GM18526 (cell line): ENCODE results near the gene FGF6.

Experiments used
- POLR2A ChIP-seq: IDR thresholded peaks from 3 replicates; pipeline ENCODE4 v1.6.1; 2011; ENCODE audit not compliant: insufficient read length; ENCODE audit errors: extremely low read depth

FGF6 gene

DNA sequence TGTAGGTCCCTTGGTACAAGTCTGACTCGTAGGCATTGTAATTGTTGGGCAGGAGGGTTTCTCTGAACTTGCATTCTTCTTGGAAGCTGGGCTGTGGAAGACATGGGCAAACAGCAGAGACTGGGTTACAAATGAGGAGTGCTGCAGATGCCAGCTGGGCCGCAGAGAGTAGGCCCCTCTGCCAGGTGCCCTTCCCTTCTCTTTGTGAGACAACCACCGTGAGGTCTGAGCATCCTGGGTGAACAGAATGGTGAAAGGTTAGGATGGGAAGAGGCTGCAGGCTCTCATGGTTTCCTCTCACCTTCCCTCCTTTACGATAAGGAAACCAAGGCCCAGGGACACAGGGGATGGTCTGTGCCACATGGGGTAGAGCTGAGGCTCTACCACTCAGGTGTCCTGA, 11.3 kb downstream of the FGF6 start:
- TF ChIP-seq POLR2A, result no peak

- TF ChIP-seq POLR2A, result no peak
These were observed 11.9 kb downstream of the FGF6 start for GRCh38 chr12:4433745-4434058.

DNA sequence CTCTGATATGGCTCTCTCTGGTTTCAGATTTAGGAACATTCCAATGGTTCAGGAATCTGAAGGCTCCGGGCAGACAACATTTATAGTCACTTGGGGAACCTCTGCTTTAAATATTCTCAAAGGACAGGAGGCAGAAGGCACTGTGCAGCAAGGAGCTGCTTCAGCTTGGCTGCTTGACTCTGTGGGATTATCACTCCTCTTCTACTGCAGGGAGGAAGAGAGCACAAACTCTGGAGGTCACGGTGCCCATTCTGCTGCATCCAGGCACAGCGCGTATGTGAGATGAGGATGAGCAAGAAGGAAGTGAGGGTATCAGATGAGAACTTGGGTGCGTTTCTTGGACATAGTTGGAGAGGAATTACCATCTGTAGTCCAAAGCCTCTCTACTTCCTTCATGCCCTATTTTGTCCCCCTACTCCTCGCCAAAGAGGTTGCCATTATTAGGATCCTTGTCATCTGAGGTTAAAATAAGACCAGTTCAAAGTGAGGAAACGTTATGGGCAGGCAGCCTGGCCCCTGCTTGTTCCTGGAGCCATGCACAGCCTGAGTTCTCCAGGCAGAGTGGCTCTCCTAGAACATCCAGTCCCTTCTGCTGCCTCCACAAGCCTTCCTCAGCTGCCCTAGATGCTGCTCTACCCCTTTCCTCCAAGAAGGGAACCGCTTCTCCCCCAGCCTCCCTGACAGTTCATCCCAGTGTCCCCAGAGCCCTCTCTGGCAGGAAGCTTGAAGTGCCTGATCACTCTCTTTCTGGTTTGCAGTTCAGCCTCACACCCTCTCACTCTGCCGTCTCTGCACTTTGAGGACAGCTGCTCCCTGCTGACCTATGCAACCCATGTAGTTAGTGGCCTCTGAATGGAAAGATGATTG, 12.5 kb downstream of the FGF6 start:
- no peak for TF ChIP-seq POLR2A

GRCh38 chr12:4431866-4432265, 13.7 kb downstream of the FGF6 start:
- no peak for TF ChIP-seq POLR2A

- TF ChIP-seq POLR2A, result no peak
These were observed 14.2 kb downstream of the FGF6 start for GRCh38 chr12:4431436-4431835.

DNA sequence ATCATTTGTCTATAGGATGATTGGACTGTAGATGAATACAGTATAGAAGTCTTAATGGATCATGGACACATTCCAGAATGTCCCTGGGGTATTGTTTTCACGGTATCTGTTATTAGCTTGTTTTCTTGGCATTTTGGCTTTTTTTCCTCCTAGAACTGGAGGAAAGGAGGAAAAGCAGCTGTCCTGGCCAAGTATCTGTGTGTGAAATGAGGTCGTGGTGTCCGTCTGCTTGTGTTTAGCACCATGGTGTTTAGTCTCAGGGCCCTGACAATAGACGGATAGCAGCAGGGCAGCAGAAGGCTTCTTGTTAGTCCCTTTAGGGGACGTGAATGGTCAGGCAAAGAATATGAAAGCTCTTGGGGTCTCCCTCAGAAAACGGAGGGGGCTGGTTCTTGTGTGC, 21.2 kb downstream of the FGF6 start:
- no peak for TF ChIP-seq POLR2A

DNA sequence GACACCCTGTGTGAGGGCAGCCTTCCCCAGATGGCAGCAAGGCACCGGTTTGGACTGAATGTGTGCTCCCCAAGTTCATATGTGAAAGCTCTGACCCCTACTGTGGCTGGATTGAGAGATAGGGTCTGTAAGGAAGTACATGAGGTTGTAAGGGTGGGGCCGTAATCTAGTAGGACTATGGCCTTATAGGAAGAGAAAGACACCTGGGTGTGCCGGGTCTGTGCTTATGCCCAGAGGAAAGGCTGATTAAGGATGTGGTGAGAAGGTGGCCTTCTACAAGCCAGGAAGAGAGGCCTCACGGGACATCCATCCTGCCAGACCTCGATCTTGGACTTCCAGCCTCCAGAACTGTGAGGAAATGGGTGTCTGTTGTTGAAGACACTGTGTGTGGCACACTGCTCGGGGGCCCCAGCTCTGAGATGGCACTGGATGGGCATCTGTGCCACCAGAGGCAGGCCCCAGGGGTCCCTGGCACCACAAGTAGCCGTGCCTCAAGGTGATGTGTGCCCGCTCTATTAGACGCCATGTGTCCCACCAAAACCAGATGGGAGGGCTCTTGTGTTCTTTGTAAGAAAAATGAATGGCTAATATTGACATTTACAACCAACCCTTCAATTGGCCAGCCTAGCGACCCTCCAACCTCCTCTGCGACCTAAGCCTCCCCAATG, 22.0 kb downstream of the FGF6 start:
- no peak for TF ChIP-seq POLR2A

GRCh38 chr12:4422985-4423384, 22.6 kb downstream of the FGF6 start:
- no peak for TF ChIP-seq POLR2A

DNA sequence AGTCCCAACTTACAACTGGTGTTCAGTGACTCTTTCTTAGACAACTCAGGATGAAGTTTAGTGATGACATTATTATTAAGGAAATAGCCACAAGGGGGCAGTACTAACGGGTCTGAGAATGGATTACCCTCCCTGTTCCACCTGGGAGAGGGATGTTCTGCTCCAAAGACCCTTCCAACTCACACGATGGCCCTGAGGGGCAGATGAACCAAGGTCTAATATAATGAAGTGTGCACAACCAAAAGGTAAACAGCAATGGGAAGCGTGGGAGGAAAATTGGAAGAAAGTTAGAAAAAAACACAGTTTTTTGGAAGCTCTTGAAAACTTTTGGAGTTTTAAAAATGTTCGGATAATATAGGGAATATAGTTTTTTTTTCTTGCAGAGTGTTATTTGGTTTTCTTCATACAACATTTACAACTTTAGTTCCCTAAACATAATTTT, 24.0 kb downstream of the FGF6 start:
- TF ChIP-seq POLR2A, result no peak

DNA sequence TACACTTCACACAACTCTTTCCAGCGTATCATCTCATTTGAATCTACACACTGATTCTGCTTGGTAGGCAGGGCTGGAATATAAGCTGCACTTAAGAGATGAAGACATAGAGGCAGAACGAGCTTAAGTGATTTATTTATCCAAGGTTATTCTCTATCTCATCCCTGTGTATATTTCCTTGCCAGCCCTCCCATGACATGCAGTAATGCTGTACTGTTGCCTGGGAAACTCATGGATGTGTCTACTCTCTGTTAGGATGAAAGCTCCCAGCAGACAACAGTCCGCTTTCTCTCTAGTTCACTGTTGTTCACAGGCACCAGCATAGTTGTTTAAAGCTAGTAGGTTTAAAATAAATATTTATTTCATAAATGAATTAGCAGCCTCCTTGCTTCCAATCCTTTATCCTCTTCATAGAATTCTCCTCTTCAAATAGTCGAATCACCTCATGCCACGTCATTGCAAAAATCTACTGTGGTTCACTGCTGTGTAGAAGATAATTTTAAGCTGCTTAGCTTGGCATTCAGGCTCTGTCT, 25.4 kb downstream of the FGF6 start:
- TF ChIP-seq POLR2A, result no peak

GRCh38 chr12:4418913-4419312, 26.7 kb downstream of the FGF6 start:
- TF ChIP-seq POLR2A, result no peak

- no peak for TF ChIP-seq POLR2A
These were observed 27.7 kb downstream of the FGF6 start for GRCh38 chr12:4417936-4418335.

GRCh38 chr12:4417455-4417854, 28.2 kb downstream of the FGF6 start:
- no peak for TF ChIP-seq POLR2A

DNA sequence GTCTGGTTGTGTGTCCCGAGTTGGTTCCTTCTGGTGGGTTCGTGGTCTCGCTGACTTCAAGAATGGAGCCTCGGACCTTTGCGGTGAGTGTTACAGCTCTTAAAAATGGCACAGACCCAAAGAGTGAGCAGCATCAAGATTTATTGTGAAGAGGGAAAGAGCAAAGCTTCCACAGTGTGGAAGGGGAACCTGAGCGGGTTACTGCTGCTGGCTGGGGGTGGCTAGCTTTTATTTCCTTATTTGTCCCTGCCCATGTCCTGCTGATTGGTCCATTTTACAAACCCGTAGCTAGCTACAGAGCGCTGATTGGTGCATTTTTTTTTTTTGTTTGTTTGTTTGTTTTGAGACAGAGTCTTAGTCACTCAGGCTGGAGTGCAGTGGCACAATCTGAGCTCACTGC, 29.3 kb downstream of the FGF6 start:
- no peak for TF ChIP-seq POLR2A

- TF ChIP-seq POLR2A, result no peak
These were observed 33.1 kb downstream of the FGF6 start for GRCh38 chr12:4412465-4412864.

DNA sequence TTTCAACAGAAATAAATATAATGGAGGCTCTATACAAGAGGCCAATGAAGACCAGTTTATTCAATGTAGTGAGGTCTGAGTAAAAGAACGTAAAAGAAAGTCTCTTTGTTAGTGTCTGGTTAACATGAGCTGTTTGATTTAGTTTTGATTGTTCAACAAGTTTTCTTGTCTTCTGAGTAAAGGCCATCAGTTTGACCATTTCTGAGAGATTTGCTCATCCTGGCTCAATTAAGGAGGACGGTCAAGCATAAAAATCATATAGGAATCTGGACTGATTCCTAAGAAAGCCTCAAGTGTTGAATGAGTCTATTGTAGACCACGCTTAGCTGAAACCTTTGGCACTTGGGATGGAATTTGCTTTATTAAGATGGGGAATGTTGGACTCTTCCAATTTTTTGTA, 33.6 kb downstream of the FGF6 start:
- TF ChIP-seq POLR2A, result no peak
